Measurements from ENCODE around the gene ANTXR2.

Gene ANTXR2

DNA sequence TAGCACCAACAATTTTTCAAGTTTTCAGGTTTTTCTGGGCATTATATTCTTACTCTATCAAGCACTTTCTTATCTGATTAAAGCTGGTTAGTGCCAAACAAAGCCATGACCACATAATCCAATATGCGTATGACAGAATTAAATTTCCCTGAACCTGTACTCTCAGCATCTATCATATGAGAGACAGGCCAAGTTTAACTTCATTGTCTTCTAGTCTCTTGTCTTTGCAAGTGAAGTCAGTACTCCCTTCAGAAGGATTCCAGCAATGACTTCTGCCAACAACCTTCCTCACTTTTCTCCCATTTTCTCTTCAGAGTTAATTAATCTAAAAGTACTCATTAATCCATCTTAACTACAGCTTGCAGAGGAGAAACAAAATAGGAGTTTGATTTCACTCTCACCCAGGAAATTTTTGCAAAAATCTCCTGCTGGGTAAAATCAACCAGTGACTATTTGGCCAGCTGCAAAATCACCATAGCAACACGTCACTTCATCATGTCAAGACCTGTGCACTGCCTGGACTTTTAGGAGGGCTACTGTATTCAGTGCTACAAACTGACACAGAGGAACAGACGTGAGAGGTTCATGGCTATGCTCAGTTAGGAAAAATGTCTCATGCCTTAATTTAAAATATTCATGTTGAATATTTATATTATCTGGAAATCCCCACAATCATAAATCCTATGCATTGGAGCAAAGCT lies 208.4 kb downstream of the ANTXR2 start:
- DNase-seq (ENCODE audit: low spot score): no peak

DNA sequence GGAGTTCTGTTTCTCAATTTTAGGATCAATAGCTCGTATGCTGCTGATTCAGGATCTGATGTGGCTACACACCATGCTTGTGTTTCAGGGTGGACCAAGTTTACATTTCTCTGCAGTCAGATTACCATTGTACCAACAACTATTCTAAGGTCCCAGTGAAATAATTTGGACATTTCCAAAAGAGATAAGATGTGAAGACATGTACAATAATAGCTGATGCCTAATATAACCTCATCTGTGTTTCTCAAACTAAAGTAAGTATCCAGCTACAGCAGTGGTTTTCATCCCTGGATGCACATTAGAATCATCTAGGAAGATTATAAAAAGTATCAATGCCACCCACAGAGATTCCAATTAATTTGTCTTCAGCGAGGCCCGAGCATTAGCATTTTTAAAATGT lies 209.7 kb downstream of the ANTXR2 start:
- DNase-seq (ENCODE audit: low spot score): no peak

DNA sequence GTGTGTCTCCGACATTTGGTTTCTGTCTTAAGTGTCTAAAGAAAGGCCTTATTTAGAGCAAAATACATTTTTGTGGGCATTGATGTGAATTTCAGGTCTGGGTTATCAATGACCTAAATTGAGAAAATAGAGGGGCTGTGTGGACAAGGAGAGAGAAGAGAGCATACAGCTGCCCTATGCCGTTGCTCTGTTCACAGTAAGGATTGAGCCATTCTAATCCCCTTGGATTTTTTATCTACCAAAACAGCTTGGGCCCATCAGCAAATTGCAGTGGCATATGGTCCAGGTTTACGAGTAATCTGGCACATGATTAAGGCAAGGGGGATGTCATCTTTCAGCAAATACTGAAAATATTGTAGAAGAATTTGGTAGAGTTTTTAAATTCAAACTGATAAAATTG lies 210.2 kb downstream of the ANTXR2 start:
- no peak for DNase-seq (ENCODE audit: low spot score)

DNA sequence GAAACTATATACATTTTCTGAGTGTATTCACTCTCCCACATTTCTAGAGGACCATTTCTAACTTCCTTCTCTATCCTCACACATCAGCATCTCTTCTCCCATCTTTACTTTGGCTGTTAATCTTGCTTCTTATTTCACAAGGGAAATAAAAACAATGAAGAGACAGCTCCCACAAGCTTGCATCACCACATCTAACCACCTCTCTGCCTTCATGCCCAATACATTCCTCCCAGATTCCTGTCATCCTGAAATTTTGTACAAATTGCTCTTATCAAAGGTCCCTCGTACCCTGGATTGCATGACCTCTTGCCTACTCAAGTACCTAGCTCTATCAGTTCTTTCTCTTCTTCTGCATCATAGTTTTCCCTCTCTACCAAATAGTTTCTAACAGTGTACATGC lies 215.2 kb downstream of the ANTXR2 start:
- no peak for DNase-seq (ENCODE audit: low spot score)

DNA sequence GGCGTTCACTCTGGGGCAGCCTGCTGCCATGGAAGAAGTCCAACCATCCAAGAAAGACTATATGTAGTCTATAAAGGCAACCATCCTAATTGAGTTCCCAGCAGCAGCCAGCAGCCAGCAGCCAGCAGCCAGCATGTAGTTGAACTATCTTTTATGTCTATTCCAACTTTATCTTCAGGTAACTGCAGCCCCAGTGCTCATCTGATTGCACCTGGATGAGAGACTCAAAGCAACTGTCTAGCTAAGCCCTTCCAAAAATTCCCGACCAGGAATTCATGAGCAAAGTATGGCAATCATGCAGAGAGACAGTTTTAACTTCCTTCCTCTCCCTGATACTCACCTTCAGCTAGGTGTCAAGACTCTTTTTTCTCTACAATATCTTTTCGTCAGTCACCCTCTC lies 216.8 kb downstream of the ANTXR2 start:
- no peak for DNase-seq (ENCODE audit: low spot score)

DNA sequence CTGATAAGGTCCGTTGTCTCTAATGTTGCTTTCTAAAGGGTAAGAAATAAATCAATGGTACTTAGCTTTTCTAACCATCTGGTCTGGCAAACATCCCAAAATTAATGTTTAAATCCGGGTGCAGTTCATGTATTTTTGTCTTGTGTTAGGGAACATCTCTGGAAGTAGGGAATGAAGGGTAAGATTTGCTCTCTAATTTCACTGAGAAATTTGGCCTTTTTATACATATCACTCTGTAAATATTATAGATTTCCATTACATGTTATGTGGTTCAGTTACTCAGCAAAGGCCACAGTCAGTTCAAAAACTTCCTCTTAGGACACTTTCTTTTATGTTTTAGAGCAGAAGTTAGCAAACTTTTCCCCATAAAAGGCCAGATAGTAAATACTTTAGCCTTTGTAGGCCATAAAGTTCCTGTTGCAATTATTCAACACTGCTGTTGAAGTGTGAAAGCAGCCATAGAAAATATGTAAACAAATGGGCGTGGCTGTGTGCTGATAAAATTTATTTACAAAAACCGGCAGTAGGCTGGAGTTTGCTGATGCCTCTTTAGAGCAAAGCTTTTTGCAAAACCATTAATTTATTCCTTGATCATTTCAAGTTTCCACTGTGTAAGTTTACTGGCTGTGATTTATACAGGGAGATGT lies 218.1 kb downstream of the ANTXR2 start:
- DNase-seq (ENCODE audit: low spot score): no peak

DNA sequence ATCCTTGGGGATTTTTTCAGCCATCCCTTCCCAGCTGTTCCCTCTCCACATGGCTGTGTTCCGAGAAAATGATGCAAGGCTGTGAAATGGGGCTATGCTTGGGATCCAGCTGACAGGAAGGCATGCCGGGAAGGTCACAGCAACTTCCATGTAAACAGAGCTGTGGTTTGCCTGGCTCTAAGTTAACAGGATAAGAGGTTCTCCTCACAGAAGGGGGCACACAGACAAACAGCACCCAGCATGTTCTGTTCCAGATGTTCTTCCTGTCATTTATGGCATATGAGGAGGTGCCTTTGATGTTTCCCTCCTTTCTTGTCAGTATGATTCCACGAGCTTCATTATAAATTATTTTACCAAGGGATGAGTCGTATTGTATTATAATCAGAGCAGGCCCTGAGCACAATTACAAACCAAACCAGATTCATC lies 220.7 kb downstream of the ANTXR2 start:
- no peak for DNase-seq (ENCODE audit: low spot score)

DNA sequence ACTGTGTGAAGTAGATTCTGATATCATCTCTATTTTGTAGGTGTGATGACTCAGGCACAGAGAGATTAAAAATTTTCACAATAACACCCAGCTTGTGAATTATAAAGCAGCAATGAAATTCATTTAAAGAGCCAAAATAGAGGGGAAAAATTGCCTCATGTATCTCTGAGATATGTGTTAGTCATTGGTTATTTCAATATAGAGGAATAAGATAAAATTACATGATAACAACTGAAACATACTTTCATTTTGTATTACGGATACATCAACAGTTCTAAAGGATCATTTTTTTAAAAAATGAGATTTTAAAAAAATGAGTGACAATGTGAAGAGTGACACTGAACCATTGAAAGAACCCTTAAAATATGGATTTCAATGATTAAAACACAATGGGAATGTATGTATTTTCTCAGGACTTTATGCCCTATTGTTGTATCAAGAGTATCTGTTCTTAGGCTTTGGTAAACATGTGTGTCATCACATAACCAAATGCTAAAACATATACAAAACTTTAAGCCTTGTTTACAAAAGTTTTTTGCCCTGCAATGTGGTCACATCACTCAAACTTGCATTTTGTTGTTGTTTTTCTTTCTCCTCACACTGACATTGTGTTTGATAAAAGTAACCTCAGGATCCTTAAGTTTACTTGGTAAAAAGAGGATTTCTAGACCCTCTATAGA lies 221.3 kb downstream of the ANTXR2 start:
- no peak for DNase-seq (ENCODE audit: low spot score)
